Central memory CD8-positive, alpha-beta T cell (primary cell): ENCODE measurements around the gene TAS2R42.

Experiments
- ATAC-seq: fragments of 150-1000 bp; cut with Tn5 transposase; replicated peaks from 2 replicates; pipeline ENCODE4 v1.10.0; 2022; ENCODE audit warnings: mild to moderate bottlenecking, moderate FRiP score, moderate number of reproducible peaks; ENCODE audit not compliant: poor library complexity, severe bottlenecking; ENCODE audit errors: extremely low read depth
- DNase-seq, 2 donors: peaks; one replicate each; pipeline ENCODE4 v3.0.0; 2021; ENCODE audit warnings: low spot score in 2 of 2
- H3K27ac Mint-ChIP-seq: one replicate; pipeline ENCODE4 v1.8.0; 2022; ENCODE audit warnings: low read depth, mild to moderate bottlenecking, moderate library complexity, mixed read lengths
- H3K27me3 Mint-ChIP-seq: one replicate; pipeline ENCODE4 v1.8.0; 2022; ENCODE audit warnings: mixed read lengths
- H3K36me3 Mint-ChIP-seq: one replicate; pipeline ENCODE4 v1.8.0; 2022; ENCODE audit warnings: mild to moderate bottlenecking, moderate library complexity, mixed read lengths; ENCODE audit not compliant: insufficient read depth
- H3K4me1 Mint-ChIP-seq: one replicate; pipeline ENCODE4 v1.8.0; 2022; ENCODE audit warnings: mixed read lengths
- H3K4me3 Mint-ChIP-seq: one replicate; pipeline ENCODE4 v1.8.0; 2022; ENCODE audit warnings: mild to moderate bottlenecking, moderate library complexity, mixed read lengths
- H3K9me3 Mint-ChIP-seq: one replicate; pipeline ENCODE4 v1.8.0; 2022; ENCODE audit warnings: mixed read lengths

Gene TAS2R42, protein sequence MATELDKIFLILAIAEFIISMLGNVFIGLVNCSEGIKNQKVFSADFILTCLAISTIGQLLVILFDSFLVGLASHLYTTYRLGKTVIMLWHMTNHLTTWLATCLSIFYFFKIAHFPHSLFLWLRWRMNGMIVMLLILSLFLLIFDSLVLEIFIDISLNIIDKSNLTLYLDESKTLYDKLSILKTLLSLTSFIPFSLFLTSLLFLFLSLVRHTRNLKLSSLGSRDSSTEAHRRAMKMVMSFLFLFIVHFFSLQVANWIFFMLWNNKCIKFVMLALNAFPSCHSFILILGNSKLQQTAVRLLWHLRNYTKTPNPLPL

DNA sequence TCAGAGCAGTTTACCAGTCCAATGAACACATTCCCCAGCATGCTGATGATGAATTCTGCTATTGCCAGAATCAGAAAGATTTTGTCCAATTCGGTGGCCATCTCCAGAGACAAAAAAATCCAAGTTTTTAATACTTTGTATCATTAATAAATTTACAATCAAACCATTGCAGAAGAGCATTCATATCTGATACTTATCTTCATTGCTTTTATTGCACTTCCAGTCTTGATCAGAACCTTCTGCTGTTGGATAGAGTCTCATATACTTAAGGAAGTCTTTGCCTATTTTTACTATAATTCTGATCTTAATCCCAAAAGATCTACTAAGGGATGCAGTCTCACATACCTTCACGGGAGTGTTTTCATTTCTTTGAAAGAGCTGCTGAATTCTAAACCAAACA lies at the start of gene TAS2R42:
TAS2R42 (minus strand) TSS at position 101 of the 400 bp plus-strand sequence; CDS start at position 101, 0 bp downstream.
- Mint-ChIP-seq H3K4me3 (no peak within 1 kb of the TSS), H3K4me1 (no peaks in the 10 kb centered on the region), H3K36me3 (no peaks in the 10 kb centered on the region), H3K27ac (no peak within 1 kb of the TSS), H3K27me3 (no peaks in the 10 kb centered on the region), H3K9me3 (no peaks in the 10 kb centered on the region)
- no peak for DNase-seq
- no peak for ATAC-seq

DNA sequence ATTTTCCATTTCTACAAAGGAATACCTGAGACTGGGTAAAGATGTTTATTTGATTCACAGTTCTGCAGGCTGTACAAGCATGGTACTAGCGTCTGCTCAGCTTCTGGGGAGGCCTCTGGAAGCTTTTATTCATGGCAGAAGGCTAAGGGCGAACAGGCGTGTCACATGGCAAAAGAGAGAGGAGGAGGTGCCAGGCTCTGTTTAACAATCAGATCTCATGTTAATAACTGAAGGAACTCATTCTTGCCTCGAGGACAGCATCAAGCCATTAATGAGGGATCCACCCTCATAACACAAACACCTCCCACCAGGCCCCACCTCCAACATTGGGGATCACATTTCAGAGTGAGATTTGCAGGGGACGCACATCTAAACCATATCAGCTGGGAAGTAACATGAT lies 46.8 kb upstream of the TAS2R42 start:
- H3K4me1 Mint-ChIP-seq, result no peaks in the 10 kb centered on the region
- no peaks in the 10 kb centered on the region for H3K36me3 Mint-ChIP-seq
- H3K4me3 Mint-ChIP-seq, result no peak overlapping the region
- no peak for DNase-seq
- no peak for ATAC-seq
- H3K27me3 Mint-ChIP-seq, result no peaks in the 10 kb centered on the region
- no peaks in the 10 kb centered on the region for H3K9me3 Mint-ChIP-seq
- H3K27ac Mint-ChIP-seq, result no peak overlapping the region

DNA sequence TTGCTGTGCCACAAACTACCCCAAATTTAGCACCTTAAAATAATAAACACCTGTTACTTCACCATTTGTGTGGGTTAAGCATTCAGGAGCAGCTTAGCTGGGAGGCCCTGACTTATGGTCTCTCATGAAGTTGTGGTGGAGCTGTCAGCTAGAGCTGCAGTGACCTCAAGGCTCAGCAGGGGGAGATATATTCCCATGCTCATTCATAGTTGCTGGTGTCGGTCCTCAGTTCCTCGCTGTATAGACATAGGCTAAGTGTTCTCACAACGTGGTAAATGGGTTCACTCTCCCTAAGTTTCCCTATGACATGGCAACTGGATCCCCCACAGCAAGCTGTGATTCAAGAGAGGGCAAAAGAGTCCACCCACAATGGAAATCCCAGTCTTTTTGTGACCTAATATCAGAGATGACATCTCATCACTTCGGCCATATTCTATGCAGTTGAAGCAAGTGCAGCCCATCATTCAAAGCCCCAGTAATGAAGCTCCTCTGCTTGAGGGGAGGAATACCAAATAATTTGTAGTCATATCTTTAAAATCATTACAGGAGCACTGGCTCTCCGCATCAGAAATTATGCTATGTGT lies 41.7 kb upstream of the TAS2R42 start:
- Mint-ChIP-seq H3K4me1 (no peaks in the 10 kb centered on the region), H3K4me3 (no peak overlapping the region), H3K9me3 (no peaks in the 10 kb centered on the region), H3K36me3 (no peaks in the 10 kb centered on the region), H3K27me3 (no peaks in the 10 kb centered on the region), H3K27ac (no peak overlapping the region)
- DNase-seq (peak in 1 of 2 donors; percentile 20), ATAC-seq (no peak)

DNA sequence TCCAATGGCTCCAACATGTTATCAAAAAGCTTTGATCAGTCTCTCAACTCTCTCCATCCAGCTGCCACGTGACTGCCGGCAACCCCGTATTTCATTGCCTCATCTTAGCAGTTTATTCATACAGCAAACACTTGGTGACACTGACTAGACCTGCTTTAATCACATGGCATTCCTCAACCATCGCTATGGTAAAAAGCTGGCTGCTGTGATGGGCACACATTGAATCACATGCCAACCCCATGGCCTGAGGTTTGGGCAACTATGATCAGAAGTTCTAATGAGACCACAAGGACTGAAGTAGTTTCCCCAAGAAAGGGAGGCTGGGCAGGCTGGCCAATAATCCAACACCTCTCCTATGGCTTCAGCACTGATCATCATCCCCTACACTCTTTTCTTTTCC lies 40.6 kb upstream of the TAS2R42 start:
- no peaks in the 10 kb centered on the region for H3K36me3 Mint-ChIP-seq
- no peak for DNase-seq
- no peaks in the 10 kb centered on the region for H3K4me1 Mint-ChIP-seq
- ATAC-seq, result no peak
- no peak overlapping the region for H3K4me3 Mint-ChIP-seq
- H3K27ac Mint-ChIP-seq, result no peak overlapping the region
- peaks cover 8% of the 10 kb centered on the region for H3K27me3 Mint-ChIP-seq
- H3K9me3 Mint-ChIP-seq, result no peaks in the 10 kb centered on the region

DNA sequence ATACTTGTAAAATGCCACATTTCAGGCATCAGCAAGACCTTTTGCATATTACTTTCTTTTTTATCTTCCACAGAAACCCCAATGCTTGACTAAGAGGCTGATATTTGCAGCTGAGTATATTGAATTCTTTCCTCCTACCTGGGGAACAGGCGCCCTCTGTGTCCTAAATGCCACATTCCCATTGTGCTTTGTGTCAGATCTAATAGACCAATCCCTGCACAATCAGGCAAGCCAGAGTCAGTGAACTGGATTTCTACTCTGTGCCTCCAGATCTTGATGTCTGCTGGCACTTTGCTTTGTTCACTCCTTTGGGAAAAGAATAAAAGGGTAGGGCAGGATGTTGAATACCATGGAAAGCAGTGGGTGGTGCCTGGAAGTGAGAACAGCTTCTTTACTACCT lies 22.4 kb upstream of the TAS2R42 start:
- ATAC-seq, result no peak
- H3K27me3 Mint-ChIP-seq, result peaks cover 11% of the 10 kb centered on the region
- H3K4me1 Mint-ChIP-seq, result no peaks in the 10 kb centered on the region
- no peak overlapping the region for H3K27ac Mint-ChIP-seq
- no peak for DNase-seq
- H3K9me3 Mint-ChIP-seq, result no peaks in the 10 kb centered on the region
- H3K4me3 Mint-ChIP-seq, result no peak overlapping the region
- no peaks in the 10 kb centered on the region for H3K36me3 Mint-ChIP-seq

DNA sequence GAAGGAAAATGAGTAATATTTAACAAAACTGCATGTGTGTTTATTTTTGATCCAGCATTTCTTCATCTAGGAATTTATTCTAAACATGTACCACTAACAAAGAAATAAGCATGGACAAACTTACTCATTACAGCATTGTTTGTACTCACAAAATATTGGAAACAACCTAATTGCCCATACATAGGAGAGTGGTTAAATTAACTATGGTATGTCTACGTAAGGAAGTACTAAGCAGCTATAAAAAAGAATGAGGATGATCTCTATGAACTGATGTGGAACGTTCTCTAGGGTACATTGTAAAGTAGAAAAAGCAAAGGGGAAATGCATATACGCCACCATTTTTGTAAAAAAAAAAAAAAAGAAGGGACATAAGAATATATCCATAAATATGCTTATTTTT lies 17.4 kb upstream of the TAS2R42 start:
- no peaks in the 10 kb centered on the region for H3K4me1 Mint-ChIP-seq
- no peak for DNase-seq
- no peak overlapping the region for H3K27ac Mint-ChIP-seq
- no peaks in the 10 kb centered on the region for H3K9me3 Mint-ChIP-seq
- no peak for ATAC-seq
- peaks cover 20% of the 10 kb centered on the region for H3K27me3 Mint-ChIP-seq
- H3K36me3 Mint-ChIP-seq, result peaks cover 3% of the 10 kb centered on the region
- H3K4me3 Mint-ChIP-seq, result no peak overlapping the region

DNA sequence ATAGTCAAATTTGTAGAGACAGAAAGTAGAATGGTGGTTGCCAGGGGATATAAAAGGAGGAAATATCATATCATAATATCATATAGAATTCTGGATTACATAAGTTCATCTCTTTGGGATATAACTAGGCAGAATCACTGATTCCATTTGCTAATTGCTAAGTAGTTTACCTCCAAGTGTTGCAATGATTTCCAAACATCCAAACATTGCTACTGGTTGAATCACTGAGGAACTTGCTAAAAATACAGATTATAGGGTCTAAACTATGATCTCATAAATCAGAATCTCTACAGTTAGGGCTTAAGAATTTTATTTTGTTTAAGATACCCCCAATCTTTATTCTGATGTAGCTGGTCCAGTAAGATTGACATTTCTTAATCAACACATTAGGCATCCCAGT lies 16.1 kb upstream of the TAS2R42 start:
- no peaks in the 10 kb centered on the region for H3K9me3 Mint-ChIP-seq
- H3K27ac Mint-ChIP-seq, result no peak overlapping the region
- no peak overlapping the region for H3K4me3 Mint-ChIP-seq
- peaks cover 20% of the 10 kb centered on the region for H3K27me3 Mint-ChIP-seq
- DNase-seq (no peak), ATAC-seq (no peak)
- H3K4me1 Mint-ChIP-seq, result no peaks in the 10 kb centered on the region
- H3K36me3 Mint-ChIP-seq, result peaks cover 3% of the 10 kb centered on the region

DNA sequence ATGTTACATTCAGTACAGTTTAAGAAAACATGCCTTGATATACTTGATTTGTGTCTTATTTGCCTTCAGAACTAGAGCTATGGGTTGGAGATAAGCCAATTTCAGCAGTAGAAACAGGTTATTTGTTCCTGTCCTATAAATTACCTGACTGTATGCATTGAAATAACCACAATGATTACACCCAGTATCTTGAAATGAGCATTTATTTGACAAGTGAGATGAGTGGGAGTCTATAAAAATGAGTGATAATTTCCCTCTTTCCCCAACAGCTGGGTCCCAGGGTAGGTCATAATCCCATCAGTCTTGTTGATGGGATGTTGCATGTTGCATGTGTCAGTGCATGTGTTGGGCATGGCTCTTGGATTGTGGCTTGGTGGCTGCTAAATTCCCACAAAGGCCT lies 3.7 kb downstream of the TAS2R42 start:
- no peaks in the 10 kb centered on the region for H3K9me3 Mint-ChIP-seq
- no peak for ATAC-seq
- DNase-seq, result no peak
- no peaks in the 10 kb centered on the region for H3K4me1 Mint-ChIP-seq
- H3K27ac Mint-ChIP-seq, result no peak overlapping the region
- no peaks in the 10 kb centered on the region for H3K36me3 Mint-ChIP-seq
- H3K4me3 Mint-ChIP-seq, result no peak overlapping the region
- H3K27me3 Mint-ChIP-seq, result no peaks in the 10 kb centered on the region

DNA sequence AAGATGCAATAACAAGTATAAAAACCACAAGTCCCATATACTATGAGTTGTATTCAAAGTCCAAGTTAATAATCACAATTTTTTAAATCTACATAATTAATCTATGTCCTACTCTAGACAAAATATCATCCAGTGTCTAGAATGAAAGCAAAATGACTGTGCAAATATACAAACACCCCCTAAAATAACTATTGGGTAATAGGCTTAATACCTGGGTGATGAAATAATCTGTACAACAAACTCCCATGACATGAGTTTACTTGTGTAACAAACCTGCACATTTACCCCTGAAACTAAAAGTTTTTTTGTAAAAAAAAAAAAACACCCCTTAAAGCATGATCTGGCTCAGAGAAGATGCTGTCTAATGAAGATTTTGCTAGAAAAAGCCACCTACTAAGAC lies 4.2 kb downstream of the TAS2R42 start:
- no peaks in the 10 kb centered on the region for H3K4me1 Mint-ChIP-seq
- DNase-seq (no peak), ATAC-seq (no peak)
- H3K4me3 Mint-ChIP-seq, result no peak overlapping the region
- peaks cover under 1% of the 10 kb centered on the region for H3K36me3 Mint-ChIP-seq
- H3K27me3 Mint-ChIP-seq, result no peaks in the 10 kb centered on the region
- H3K27ac Mint-ChIP-seq, result no peak overlapping the region
- no peaks in the 10 kb centered on the region for H3K9me3 Mint-ChIP-seq

DNA sequence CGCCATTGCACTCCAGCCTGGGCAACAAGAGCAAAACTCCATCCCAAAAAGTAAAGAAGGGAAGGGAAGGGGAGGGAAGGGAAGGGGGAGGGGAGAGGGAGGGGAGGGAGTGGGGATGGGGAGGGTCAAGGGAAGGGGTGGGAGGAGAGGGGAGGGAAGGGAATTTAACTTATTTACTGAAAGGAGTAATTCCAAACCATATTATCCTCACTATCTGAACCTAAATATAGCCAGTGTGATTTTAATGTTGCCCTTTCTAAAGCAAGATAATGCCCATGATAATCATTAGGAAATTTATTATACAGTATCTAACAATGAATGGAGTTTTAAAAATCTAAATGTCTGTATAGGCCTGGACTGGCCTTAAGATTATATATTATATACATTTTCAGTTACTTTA lies 8.5 kb downstream of the TAS2R42 start:
- ATAC-seq (no peak), DNase-seq (no peak)
- H3K9me3 Mint-ChIP-seq, result no peaks in the 10 kb centered on the region
- H3K4me3 Mint-ChIP-seq, result no peak overlapping the region
- H3K36me3 Mint-ChIP-seq, result peaks cover 7% of the 10 kb centered on the region
- no peak overlapping the region for H3K27ac Mint-ChIP-seq
- H3K27me3 Mint-ChIP-seq, result no peaks in the 10 kb centered on the region
- H3K4me1 Mint-ChIP-seq, result peaks cover 8% of the 10 kb centered on the region

DNA sequence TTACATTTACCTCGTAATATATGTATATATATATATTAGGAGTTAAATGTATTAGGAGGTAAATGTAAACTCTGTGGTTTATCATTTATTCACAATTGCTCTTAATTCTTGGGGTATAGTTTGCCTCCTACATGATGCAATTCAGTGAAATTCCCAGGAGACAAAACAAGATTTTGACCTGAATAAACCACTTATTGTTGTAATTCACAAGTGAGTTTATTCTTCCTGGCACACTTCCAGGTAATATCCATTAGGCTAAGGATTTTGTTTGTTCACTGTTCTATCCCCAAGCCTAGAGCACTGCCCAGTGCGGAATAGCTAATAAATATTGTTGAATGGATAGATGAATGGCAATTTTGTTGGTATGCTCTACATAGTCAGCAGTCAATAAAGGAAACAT lies 12.7 kb downstream of the TAS2R42 start:
- no peaks in the 10 kb centered on the region for H3K27me3 Mint-ChIP-seq
- no peak overlapping the region for H3K4me3 Mint-ChIP-seq
- H3K9me3 Mint-ChIP-seq, result no peaks in the 10 kb centered on the region
- H3K36me3 Mint-ChIP-seq, result peaks cover 22% of the 10 kb centered on the region
- no peak overlapping the region for H3K27ac Mint-ChIP-seq
- ATAC-seq, result no peak
- H3K4me1 Mint-ChIP-seq, result peaks cover 38% of the 10 kb centered on the region
- no peak for DNase-seq

DNA sequence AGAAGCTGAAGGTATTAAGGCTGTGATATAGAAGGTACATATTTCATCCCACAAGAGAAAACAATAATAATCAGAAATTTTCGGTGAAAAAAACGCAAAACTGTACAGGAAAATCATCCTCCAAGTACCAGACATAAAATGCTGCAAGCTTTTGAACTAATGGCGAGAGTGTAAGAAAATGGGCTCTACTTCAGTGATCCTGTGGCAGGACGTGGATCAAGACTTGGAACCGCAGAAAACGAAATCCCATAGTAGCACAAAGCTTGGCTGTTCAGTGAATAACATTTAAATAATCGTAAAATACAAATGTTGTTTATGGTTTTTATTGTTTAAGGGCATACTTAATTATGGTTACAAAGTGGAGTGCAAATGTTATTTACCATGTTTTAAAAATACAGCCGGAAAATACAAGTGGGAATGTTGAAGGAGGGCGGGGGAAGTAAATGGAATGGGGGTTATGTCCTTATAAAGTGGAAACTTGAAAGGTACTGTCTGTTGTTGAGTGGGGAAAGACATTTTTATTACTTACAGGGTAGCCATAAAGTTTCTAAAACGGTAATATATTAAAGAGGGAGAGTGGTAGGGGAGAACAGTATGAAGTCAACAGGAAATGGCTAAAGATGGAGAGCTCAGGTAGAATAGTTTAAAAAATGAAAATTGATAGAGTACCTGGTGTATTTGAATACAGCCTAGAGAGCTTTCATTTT lies 14.6 kb downstream of the TAS2R42 start:
- ATAC-seq (no peak), DNase-seq (no peak)
- Mint-ChIP-seq H3K4me3 (peak overlapping the region; percentile 100), H3K27ac (peak overlapping the region; percentile 98), H3K36me3 (peaks cover 26% of the 10 kb centered on the region), H3K27me3 (no peaks in the 10 kb centered on the region), H3K9me3 (no peaks in the 10 kb centered on the region), H3K4me1 (peaks cover 49% of the 10 kb centered on the region)
